Right kidney (tissue), 9 donors: ENCODE data around the gene ZSCAN29.
"Not testable (repeated sequence)": the region's sequence is repeated elsewhere in the genome, so short reads cannot be mapped to it uniquely, and the experiment has no call there.

Source experiments
- DNase-seq: peaks from one replicate; pipeline ENCODE4 v3.0.0-alpha.2; 2016
- long read RNA-seq, 8 donors: transcript quantifications; one replicate each; lab custom pipeline, GENCODE V29; 2026

Gene ZSCAN29
- long read RNA-seq, donor 1 = 0 reads
- long read RNA-seq, donor 2, full-length matches to known transcripts = 1 of 1 reads
- long read RNA-seq, donor 2, partial matches to known transcripts = 0 of 1 reads
- long read RNA-seq, donor 2, other reads (novel, unspliced or antisense) = 0 of 1 reads
- long read RNA-seq, donor 3, full-length matches to known transcripts = 1 of 1 reads
- long read RNA-seq, donor 3, partial matches to known transcripts = 0 of 1 reads
- long read RNA-seq, donor 3, other reads (novel, unspliced or antisense) = 0 of 1 reads
- long read RNA-seq, donor 4, full-length matches to known transcripts = 1 of 6 reads
- long read RNA-seq, donor 4, partial matches to known transcripts = 5 of 6 reads
- long read RNA-seq, donor 4, other reads (novel, unspliced or antisense) = 0 of 6 reads
- long read RNA-seq, donor 5 = 0 reads
- long read RNA-seq, donor 6 = 0 reads
- long read RNA-seq, donor 7 = 0 reads
- long read RNA-seq, donor 8, partial matches to known transcripts = 0 of 1 reads
- long read RNA-seq, donor 8, other reads (novel, unspliced or antisense) = 0 of 1 reads

GRCh38 chr15:43370975-43371974, at the start of gene ZSCAN29, which contains the start of gene TUBGCP4:
Gene ZSCAN29 (minus strand): TSS chr15:43371043. CDS start chr15:43369913, 1,130 bp downstream.
Gene TUBGCP4 (plus strand): TSS chr15:43371101. CDS start chr15:43371355, 254 bp downstream.
- DNase-seq = peak; percentile 86

- no peak for DNase-seq
Measured at GRCh38 chr15:43420435-43420834, 49.6 kb upstream of the ZSCAN29 start.

- no peak for DNase-seq
Measured at GRCh38 chr15:43414196-43414595, 43.4 kb upstream of the ZSCAN29 start.

- DNase-seq = no peak
Measured at GRCh38 chr15:43412096-43412495, 41.3 kb upstream of the ZSCAN29 start.

- DNase-seq = no peak
Measured at GRCh38 chr15:43410572-43411214, 39.9 kb upstream of the ZSCAN29 start.

GRCh38 chr15:43408789-43409188, 37.9 kb upstream of the ZSCAN29 start:
- no peak for DNase-seq

- no peak for DNase-seq
Measured at GRCh38 chr15:43406808-43407207, 36.0 kb upstream of the ZSCAN29 start.

- no peak for DNase-seq
Measured at GRCh38 chr15:43406189-43406588, 35.3 kb upstream of the ZSCAN29 start.

- DNase-seq = no peak
Measured at GRCh38 chr15:43404130-43404529, 33.3 kb upstream of the ZSCAN29 start.

GRCh38 chr15:43403616-43404015, 32.8 kb upstream of the ZSCAN29 start:
- no peak for DNase-seq

GRCh38 chr15:43402255-43402654, 31.4 kb upstream of the ZSCAN29 start:
- DNase-seq = no peak

- DNase-seq = not testable (repeated sequence)
Measured at GRCh38 chr15:43393592-43393991, 22.7 kb upstream of the ZSCAN29 start.

- no peak for DNase-seq
Measured at GRCh38 chr15:43390723-43391122, 19.9 kb upstream of the ZSCAN29 start.

- DNase-seq = no peak
Measured at GRCh38 chr15:43383070-43383469, 12.2 kb upstream of the ZSCAN29 start.

- DNase-seq = no peak
Measured at GRCh38 chr15:43382310-43382709, 11.5 kb upstream of the ZSCAN29 start.

GRCh38 chr15:43378601-43379000, 7.8 kb upstream of the ZSCAN29 start:
- no peak for DNase-seq

- DNase-seq = no peak
Measured at GRCh38 chr15:43376017-43376705, 5.3 kb upstream of the ZSCAN29 start.

- peak; percentile 79 for DNase-seq
Measured at GRCh38 chr15:43370310-43370974, 401 bp downstream of the ZSCAN29 start.

GRCh38 chr15:43361313-43361903, 9.4 kb downstream of the ZSCAN29 start:
- no peak for DNase-seq

GRCh38 chr15:43360821-43361220, 10.0 kb downstream of the ZSCAN29 start:
- no peak for DNase-seq
